GM18907 (cell line): ENCODE results near the gene MSI2.

Source experiments
- ATAC-seq: cut with Tn5 transposase; IDR thresholded peaks from one replicate; pipeline ENCODE4 v1.9.1; 2021; ENCODE audit warnings: mild to moderate bottlenecking, moderate library complexity; ENCODE audit not compliant: unreplicated experiment

The MSI2 gene

DNA sequence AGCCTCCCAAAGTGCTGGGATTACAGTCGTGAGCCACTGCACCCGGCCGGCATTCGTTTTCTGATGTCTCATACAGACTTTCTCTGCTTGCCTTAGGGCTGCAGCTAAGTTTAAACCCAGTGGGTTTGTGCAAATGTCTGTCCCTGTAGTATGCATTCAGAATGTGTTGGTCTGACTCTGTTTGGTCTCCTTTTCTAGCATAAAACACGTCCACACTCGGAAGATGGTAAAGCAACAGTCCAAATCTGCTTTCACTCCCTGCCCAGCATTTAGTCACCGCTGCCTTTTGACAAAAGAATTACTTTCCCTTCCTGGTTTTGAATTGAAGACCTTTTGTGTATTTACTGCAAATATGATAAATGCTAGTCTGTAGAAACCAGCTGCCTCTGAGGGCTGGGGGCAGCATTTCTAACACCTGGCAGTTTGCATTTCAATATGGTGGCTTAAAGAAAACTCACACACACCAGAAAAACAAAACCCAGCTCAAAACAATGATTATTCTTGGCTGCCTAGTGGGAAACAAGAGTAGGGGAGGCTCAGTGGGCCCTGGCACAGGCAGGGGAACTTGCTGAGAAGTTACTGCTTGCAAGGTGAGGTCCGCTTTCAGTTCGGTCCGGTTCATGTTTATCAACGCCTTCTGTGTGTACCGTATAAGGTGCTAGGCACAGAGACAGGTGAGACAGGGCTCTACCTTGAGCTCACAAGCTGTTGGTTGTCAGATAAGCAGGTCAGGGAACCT, 56.9 kb downstream of the MSI2 start:
- ATAC-seq, result no peak

DNA sequence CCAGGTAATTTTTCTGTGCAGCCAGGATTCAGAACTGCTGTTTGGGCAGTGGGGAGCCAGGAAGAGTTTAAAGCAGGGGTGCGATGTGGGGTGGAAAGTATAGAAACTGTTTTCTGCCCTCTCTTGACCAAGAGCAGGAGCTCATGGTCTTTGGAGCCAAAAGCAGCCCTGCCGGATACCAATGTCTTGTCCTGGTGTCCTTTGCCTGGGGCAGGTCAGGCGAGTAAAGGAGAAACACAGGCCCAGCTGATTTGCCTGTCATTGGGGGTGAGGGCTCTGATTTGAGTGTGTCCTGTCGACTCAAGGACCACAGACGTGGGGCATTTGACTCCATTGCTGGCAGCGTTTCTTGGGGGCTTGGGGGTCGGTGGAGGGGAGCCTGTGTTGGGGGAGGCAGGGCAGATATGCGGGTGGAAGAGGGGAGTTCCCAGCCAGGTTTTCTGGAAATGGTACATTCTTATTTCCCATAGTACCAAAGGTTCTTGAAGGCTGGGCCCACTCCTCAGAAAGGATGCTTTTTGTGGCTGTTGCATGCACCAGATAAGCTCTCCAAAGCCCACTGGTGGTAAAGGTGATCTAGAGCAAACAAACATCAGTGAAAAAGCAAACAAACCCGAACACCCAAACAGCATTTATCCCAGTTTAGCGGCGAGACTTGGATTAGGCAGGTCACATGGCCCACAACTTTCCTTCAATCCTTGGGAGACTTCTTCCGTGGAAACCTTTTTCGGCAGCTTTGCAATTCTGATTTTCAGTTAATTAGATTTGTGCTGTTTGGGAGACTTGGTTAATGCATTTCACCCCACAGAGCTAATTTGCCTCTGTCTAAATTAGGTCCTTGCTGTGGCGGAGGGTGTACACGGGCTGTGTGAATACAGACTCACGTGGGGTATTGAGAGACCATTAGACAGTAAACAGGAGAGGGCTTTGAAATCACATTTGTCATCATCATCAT, 59.0 kb downstream of the MSI2 start:
- ATAC-seq, result no peak

DNA sequence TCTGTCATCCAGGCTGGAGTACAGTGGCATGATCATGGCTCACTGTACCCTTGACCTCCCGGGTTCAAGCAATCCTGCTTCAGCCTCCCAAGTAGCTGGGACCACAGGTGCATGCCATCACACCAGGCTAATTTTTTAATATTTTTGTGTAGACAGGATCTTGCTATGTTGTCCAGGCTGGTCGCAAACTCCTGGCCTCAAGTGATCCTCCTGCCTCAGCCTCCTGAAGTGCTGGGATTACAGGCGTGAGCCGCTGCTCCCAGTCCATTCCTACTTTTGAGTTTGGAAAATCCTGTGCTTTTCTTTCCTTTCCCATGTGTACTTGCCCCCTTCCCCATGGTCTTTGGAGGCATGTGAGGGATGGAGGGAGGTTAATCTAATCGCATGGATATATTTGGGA, 60.0 kb downstream of the MSI2 start:
- no peak for ATAC-seq

DNA sequence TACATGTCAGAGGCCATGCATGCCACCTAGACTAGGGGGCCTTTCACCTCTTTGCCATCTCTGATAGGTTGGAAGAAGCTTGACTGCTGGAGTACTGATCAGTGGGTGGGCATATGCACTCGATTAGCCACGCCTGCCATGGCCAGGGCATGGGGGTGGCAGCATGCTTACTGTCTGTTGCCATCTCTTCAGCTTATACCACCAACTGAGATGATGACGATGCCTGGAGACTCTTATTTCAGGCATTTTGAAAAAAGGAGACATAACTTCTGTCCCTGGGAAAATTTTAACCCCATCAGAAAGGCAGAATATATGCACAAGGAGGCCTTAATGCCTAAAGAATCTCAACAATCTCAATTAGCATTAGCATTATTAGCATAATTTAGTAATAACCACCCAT, 60.8 kb downstream of the MSI2 start:
- no peak for ATAC-seq

DNA sequence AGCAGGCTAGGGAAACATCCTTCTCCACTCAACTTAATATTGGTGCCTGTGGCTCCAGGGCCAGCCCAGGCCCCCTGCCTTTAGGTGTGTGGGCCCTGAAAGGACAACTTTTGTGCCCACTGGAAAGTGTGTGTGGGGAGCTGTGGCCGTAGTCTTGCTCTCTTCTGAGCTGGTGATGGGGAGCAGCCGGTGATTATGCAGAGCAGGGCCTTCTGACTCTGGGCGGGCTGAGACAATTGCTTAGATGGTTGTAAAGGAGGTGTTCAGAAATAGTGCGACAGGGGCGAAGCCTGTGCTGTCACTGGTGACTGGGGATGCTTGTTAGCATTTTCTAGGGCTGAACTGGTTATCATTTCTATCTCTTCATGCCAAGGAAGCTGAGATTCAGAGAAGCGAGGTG, 62.6 kb downstream of the MSI2 start:
- no peak for ATAC-seq

DNA sequence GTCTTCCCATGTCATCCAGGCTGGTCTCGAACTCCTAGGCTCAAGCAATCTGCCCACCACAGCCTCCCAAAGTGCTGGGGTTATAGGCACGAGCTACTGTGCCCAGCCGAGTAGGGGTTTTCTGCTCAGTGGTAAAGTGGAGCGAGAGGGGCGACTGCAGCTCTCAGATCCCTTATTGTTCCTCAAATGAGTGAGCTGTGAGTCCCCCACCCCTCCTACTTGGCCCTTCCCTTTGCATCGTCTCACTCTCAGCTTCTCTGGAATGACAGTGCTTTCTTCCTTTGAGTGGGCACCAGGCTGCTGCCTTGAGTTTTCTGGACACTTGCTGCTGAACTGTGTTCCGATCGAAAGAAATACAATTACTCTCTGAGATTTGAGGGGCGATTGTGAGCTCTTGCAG, 63.5 kb downstream of the MSI2 start:
- ATAC-seq, result peak; percentile 46

DNA sequence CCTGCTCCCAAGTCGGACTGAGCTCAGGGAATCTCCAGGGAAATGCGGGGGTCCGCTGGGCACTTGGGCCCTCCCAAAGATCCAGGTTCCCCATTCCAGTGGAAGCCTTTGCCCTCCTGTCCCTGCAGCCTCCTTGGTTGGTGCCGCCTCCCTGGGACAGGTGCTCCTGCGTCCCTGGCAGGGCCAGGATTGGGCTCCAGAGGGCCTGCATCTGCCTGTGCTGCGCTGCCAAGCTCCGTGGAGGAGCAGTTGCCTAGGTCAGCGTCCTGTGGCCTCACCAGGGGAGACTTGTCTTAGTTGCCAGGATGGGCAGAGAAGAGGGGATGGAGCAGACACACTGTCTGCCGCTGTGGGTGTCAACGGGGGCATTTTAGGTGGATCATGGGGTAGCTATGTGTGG, 67.1 kb downstream of the MSI2 start:
- no peak for ATAC-seq

DNA sequence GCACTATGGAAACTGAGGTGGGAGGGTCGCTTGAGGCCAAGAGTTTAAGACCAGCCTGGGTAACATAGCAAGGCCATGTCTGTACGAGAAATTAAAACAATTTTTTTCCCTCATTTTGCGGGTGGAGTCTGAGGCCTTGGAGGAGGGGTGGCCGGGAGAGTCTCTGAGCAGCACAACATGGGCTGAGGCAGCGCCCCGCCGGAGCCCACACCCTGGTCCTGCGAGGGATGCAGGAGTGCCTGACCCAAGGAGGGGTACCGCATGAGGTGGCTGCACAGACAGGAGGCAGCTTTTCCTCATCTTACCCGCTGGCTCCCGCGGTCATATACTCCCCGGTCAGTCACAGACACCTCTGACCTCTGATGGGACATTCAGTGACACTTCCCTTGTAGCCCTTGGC, 67.7 kb downstream of the MSI2 start:
- ATAC-seq, result no peak

DNA sequence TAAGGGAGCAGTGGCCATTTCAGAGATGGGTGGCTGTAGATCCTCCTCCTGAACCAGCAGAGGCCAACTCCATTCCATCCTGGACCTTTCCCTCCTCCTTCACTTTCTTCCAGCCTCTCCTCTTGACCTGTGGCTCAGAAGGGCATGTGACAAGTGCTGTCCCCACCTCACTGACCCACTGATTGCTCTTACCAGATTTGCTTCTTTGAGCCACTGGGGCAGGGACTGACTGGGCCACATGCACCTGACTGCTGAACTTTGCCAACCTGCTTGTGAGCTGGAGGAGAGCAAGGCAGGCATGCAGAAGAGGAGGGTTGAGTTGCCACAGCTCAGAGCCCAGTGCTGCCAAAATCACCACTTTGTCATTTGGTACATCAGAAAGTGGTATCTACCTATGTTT, 68.3 kb downstream of the MSI2 start:
- ATAC-seq, result no peak

DNA sequence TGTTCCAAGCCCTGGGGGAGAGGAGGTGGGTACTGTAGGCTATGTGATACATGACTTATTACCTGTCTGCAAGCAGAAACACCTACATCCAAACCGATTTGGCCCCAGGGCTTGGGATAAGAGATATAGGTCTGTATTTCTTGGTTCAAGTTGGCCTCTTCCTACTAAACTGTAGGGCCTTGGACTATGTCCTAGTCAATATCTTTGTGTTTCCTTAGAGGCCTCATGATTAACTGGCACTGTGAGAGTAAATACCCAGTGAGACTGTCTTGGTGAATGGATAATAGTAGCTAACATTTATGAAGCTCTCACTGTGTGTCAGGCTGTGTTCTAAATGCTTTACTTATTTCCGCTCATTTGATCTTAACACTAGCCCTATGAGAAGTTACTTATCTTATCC, 70.0 kb downstream of the MSI2 start:
- ATAC-seq, result no peak

DNA sequence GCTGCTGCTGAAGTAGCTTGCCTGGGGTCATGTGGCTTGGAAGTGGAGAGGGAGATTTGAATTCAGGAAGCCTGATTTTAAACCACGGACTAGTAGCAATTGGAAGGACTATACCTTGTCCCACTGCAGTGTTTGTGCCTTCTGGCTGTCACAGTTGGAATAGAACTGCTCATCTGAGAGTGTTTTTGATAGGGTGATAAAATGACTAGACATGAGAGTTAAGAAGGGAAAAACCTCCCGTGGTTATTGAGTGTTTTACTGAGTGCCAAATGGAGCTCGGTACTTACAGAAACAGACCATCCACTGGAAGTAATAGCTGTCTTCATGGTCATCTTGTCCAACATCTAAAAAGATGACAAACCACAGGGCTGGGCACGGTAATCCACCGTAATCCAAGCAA, 70.4 kb downstream of the MSI2 start:
- ATAC-seq, result no peak

DNA sequence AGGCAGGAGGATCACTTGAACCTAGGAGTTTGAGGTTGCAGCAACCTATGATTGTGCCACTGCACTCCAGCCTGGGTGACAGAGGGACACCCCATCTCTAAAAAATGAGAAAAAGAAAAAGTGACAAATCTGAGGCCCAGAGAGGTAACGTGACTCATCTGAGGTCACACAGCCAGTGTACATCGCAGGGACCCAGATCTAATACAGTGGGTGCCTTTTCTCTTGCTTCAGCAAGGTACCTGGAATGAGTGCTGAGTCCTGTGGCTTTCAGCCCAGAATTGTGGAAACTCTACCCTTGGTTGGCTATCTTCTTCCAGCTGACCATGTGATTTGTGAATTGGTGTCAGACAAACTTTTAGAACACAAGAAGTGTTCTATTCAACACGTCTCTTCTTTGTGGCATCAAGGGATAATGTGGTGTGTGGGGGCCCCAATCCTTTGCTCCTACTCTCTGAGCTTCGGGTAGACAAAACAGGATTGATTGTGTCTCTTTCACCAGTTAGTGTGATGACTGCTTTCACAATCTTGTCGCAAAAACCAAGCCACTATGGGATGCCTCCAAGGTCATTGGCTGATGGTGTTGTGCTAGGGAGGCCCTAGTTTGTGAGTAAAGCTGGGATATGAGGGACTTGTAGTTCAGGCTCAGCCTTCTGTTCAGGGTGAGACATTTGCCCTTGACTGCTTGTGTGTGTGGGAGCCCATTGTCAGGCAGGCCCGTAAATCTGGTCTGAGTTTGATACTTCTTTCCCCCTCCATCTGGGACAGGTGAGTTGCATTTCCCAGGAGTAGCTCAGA, 71.0 kb downstream of the MSI2 start:
- no peak for ATAC-seq

DNA sequence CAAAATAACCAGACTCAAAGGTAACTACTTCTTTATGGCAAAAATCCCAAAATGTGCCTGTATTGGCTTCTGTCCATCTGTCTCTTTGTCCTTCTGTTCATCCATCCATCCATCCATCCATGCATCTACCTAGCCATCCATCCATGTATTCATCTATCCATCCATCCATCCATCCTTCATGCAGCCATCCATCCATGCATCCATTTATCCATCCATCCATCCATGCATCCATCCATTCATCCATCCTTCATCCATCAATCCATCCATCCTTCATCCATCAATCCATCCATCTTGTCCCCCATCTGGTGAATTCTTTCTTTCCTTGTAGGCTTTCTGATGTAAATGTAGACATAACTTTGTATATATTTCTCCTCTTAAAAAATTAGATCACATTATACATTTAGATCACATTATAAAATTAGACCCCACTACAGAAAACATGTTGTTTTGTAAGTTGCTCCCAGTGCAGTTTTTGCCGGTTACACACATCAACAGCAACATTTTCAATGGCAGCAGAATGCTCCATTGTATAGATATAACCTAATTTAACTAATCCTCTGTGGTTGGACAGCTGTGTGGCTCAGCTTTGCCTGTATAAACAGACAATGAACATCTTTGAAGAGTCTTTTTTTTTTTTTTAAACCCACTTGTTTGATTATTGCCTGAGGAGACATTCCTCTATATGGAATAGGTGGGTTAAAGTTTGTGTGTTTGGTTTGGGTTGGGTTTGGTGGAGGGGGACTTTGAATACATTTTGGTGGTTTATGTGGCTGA, 72.0 kb downstream of the MSI2 start:
- no peak for ATAC-seq

DNA sequence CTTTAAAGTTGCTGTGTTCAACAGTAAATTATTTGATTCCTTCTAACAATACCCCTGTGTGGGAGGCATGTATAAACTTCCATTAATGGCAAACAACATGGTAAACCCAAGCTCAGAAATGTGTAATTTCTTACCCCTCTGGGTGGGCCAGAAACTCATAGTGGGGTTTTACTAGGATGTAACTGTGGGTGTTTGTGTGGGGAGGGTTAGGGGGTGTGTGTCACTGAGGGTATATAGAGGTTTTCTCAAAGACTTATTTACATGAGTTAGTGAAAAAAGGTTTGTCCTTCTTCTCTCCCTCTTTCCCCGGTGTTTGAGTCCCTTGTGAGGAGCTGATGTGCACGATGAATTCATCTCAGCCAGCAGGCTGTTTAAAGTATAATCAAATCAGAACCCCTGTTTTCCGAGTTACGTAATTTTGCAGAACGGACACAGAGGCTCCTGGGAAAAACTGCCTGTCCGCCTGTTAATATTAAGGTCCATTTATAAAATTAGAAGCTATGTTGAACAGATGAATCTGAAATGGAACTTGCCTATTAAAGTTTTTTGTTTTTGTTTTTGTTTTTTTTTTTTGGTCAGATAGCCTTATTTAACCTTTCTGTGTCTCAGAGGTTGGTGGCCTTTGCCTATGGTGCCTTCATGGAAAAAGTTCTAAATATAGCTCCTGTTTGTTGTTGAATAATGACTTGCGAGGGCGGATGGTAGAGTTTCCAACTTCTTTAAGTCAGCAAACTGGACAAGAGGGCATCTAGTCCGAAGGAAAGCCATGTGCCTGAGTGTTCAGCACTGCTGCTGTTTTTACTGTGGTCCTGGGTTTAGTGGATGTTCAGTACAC, 73.3 kb downstream of the MSI2 start:
- no peak for ATAC-seq

DNA sequence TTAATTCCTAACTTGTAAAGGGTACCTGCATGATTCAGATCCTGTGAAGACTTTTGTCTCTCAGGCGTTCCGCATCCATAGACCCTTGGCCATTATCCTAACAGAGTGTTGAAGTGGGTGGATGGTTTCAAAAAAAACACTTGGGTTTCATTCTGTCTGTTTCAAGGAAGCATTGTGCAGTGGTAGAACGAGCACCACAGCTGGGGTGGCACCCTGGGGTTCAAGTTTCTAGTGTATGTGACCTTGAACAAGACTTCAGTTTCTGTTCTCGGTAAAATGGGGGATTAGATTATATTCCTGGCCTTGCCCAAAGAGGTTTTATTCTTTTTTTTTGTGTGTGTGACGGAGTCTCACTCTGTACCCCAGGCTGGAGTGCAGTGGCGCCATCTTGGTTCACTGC, 74.3 kb downstream of the MSI2 start:
- no peak for ATAC-seq

DNA sequence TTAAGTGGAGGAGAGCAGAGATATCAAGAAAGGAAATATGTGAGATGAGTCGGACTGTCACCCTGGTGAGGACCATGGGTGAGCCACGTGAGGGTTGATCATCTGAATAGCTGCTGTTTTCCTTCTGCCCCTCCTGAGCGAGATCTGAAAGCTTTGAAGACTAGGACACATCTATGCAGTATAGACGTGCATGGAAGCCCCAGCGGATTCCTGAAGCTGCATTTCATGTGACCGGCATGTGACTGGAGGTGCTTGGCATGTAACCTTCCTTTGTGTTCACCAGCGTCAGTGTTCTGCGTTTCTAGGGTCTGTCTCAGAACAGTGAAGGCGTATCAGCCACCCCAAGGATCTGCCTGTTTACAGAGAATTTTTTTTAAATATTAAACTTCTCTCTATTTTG, 75.1 kb downstream of the MSI2 start:
- ATAC-seq, result no peak

DNA sequence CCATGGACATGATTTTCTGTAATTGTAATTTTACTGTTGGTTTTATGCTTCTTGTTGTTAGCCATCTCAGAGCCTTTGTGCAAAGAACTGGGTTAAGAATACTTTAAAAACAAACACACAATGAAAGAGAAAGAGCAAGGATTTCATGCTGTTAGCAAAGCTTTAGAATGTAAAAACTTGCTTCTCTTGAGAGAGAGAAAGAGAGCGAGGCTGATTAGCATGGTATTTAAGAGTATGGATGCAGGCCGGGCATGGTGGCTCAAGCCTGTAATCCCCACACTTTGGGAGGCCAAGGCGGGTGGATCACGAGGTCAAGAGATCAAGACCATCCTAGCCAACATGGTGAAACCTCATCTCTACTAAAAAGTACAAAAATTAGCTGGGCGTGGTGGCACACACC, 76.2 kb downstream of the MSI2 start:
- ATAC-seq, result no peak

DNA sequence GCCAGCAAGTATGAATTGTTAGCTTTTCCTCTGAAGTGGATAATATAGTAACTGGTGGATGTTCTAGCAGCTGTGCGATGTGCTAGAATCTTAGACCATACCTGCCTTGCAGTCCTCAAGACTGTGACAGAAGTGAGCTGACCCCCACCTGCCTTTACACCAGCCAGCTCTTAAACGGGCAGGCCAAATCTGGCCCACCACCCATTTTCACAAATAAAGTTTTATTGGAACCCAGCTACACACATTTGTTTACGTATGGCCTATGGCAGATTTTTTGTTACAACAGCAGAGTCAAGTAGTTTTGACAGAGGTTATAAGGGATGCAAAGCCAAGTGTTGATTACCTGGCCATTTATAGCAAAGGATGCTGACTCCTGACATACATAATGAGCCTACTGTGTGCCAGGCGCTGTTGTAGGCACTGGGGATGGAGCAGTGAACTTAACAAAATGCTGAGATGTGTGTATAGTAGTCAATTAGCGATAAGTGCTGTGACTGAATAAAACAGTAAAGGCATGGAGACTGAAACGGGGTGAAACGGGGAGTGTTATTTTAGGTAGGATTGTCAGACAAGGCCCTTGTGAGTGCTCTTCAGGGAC, 79.0 kb downstream of the MSI2 start:
- ATAC-seq, result no peak

DNA sequence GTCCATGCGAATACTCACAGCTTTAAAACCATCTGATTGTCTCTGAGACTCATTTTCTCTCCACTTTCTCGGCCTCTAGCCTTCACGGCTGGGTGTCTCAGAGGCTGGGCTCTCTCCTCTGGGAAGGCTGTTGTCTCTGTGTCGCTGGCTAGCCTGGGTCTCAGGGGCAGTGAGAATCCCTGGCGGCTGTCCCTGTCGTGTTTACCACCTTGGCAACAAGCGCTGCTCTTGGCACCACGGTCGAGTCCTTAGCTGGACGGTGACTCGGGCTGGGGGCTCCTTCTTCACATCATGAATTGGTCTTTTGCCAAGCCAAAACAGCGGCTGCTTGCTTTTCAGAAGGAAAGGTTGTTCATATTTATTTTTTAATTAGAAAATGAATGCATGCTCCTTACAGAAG, 81.1 kb downstream of the MSI2 start:
- ATAC-seq, result no peak
